GM13977 (cell line): ENCODE results near the gene CRYBB1.

Experiments used
- DNase-seq: peaks from one replicate; pipeline ENCODE4 v3.0.0; 2012; ENCODE audit warnings: low spot score
- CTCF ChIP-seq: IDR thresholded peaks from 2 replicates; pipeline ENCODE4 v1.5.1; 2012; ENCODE audit warnings: mild to moderate bottlenecking, control low read depth; ENCODE audit not compliant: insufficient read depth; ENCODE audit errors: extremely low read depth, missing control alignments
- in situ Hi-C: fragments of 300-500 bp; cut with MboI; formaldehyde crosslinking; loops from one replicate; pipeline ENCODE4 v1.12.0; 2022; ENCODE audit warnings: low sequenced_read_pairs, low pct_unique_long_range_greater_than_20kb, mixed read lengths, inconsistent platforms; ENCODE audit not compliant: unreplicated experiment

Gene CRYBB1

GRCh38 chr22:26581026-26581425, 36.8 kb downstream of the CRYBB1 start:
- TF ChIP-seq CTCF = no peak
- in situ Hi-C loops = no loop called here
- DNase-seq = no peak

- TF ChIP-seq CTCF = no peak
- in situ Hi-C loops = no loop called here
- no peak for DNase-seq
These were observed 37.4 kb downstream of the CRYBB1 start for GRCh38 chr22:26580240-26580962.

GRCh38 chr22:26579331-26579886, 38.4 kb downstream of the CRYBB1 start:
- peak; percentile 61 for DNase-seq
- no peak for TF ChIP-seq CTCF
- in situ Hi-C loops = no loop called here

- TF ChIP-seq CTCF = no peak
- in situ Hi-C loops = no loop called here
These were observed 40.7 kb downstream of the CRYBB1 start for GRCh38 chr22:26577081-26577480.

GRCh38 chr22:26576026-26576680, 41.7 kb downstream of the CRYBB1 start:
- no peak for DNase-seq
- in situ Hi-C loops = no loop called here

More at GRCh38 chr22:26577081-26577480, 40.7 kb downstream of the CRYBB1 start:
- DNase-seq = no peak

More at GRCh38 chr22:26576026-26576680, 41.7 kb downstream of the CRYBB1 start:
- TF ChIP-seq CTCF = no peak
